GM18499 (cell line): ENCODE results near the gene METTL25B.

Source experiments
- ATAC-seq: cut with Tn5 transposase; IDR thresholded peaks from one replicate; pipeline ENCODE4 v1.9.1; 2021; ENCODE audit warnings: moderate number of reproducible peaks; ENCODE audit not compliant: insufficient read depth, unreplicated experiment

METTL25B gene

DNA sequence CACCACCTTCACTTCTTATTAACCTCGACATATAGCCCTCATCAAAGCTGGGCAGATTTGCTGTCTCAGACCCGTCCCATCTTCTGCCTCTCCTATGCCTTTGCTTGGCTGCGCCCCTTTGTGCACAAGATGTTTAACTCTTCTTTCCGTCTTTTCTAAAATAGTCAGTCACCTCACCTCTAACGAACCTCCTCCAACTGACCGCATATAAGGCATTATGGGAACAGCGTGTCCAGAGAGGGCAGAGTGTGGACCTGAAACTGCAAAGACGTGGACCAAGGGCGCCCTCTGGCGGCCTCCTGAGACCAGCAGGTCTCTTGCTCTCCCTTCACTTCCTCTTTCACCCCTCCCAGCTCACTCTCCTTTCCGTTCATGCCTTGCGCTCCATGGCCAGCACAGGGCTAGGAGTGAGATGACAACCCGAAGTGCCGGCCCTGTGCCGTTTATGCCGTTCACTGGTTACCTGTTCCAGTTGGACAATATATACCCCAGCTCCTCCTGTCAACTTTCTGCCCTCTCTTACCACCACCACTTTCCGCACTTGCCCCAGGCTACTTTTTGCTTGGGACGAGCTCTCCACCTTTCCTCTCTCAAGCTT is 2.5 kb upstream of the METTL25B start:
- no peak for ATAC-seq

- no peak for ATAC-seq
Measured at GRCh38 chr1:156726549-156727226, 1.6 kb upstream of the METTL25B start.

- ATAC-seq, result no peak
Measured at GRCh38 chr1:156727492-156727891, 777 bp upstream of the METTL25B start.

GRCh38 chr1:156728599-156729462 is 562 bp downstream of the METTL25B start, which contains the start of gene ISG20L2:
TSS of gene ISG20L2 (minus strand) at chr1:156728766. CDS start at chr1:156727652, 1,114 bp downstream.
- ATAC-seq, result peak; percentile 70

- no peak for ATAC-seq
Measured at GRCh38 chr1:156733989-156734584, 5.8 kb downstream of the METTL25B start.

DNA sequence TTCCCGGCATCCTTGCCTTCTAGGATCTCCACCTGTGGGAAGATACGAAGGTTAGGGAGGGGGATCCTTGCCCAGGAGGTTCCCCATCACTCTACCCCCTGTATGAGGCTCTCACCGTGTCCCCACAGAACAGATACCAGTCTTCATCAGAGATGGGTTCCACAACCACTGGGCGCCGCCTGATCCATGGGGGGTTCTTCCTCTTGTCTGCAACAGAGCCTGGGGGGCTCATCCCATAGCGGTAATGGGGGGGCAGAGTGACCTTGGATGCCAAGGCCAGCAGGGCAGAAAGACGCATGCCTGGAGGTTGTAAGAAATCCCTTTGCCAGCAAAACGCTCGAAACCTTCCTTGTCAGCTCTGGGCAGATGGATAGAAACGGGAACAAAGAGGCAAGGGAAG is 10.1 kb downstream of the METTL25B start:
- ATAC-seq, result no peak

DNA sequence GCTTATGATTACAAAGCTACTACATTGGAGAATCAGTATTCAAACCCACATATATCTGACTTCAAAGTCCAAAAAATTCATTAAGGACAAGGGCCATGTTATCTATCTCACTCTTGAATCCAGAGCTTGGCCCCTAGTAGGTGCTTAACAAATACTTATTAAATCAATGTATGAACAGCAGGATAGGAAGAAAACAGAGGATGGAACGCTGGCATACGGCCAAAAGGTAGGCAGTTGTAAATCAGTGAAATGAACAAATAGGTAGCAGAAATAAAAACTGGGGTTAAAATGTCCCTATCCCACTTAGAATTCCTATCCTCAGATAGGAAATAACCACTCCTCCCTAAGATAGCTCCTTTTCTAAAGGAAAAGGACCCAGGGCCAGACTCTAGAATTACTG is 10.6 kb downstream of the METTL25B start:
- ATAC-seq, result no peak

- no peak for ATAC-seq
Measured at GRCh38 chr1:156740237-156740740, 12.0 kb downstream of the METTL25B start.

GRCh38 chr1:156740741-156741480 is 12.6 kb downstream of the METTL25B start, which contains the start of gene MRPL24:
TSS of gene MRPL24 (minus strand) at chr1:156741088. CDS start at chr1:156738704, 2,384 bp downstream.
- ATAC-seq, result peak; percentile 71

GRCh38 chr1:156741481-156741983 is 13.3 kb downstream of the METTL25B start:
- ATAC-seq, result no peak

GRCh38 chr1:156742017-156742416 is 13.7 kb downstream of the METTL25B start:
- ATAC-seq, result no peak

- no peak for ATAC-seq
Measured at GRCh38 chr1:156742801-156743200, 14.5 kb downstream of the METTL25B start.

GRCh38 chr1:156743367-156744302 is 15.4 kb downstream of the METTL25B start:
- ATAC-seq, result no peak

DNA sequence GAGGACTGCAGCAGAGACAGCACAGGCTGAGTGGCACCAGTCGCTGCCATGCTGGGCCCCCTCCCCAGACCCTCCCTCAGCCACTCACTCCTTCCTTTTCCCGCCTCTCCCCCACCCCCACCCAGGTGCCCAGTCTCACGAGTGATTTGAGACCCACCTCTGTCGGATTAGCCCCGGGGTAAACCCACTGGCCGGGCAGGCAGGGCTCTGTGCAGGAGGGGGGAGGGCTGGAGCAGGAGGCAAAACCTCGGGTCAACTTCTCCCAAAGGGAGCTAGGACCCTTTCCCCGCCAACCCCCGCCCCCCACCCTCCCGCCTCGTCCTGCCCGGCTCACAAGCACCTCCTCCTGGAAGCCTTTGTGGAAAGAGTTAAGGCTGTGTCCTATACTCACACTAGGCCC is 16.1 kb downstream of the METTL25B start:
- ATAC-seq, result no peak

- ATAC-seq, result no peak
Measured at GRCh38 chr1:156744786-156745419, 16.6 kb downstream of the METTL25B start.

GRCh38 chr1:156745881-156746280 is 17.6 kb downstream of the METTL25B start:
- no peak for ATAC-seq

DNA sequence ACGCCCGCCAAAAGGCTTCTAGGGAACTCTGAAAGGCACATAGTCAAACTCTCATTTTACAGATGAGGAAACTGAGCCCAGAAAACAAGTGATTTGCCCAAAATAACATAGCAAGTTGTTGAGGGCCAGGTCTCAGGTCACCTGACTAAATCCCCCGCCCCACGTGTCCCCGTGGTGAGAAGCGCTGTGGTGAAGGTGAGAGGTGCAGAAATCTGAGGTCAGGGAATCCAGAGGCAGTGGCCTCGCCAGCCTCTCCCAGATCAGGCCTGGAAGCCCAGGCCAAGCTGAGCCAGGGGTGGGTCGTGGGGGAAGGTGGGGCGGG is 18.1 kb downstream of the METTL25B start:
- no peak for ATAC-seq
